Activated naive CD8-positive, alpha-beta T cell (primary cell): Measurements from ENCODE around the gene RBP2.

Source experiments
- H3K27ac Mint-ChIP-seq: one replicate; pipeline ENCODE4 v1.8.0; 2021; ENCODE audit warnings: mixed read lengths
- H3K27me3 Mint-ChIP-seq: one replicate; pipeline ENCODE4 v1.8.0; 2021; ENCODE audit warnings: mixed read lengths
- H3K36me3 Mint-ChIP-seq: one replicate; pipeline ENCODE4 v1.8.0; 2021; ENCODE audit warnings: mixed read lengths
- H3K4me1 Mint-ChIP-seq: one replicate; pipeline ENCODE4 v1.8.0; 2021; ENCODE audit warnings: low read depth, mixed read lengths
- H3K4me3 Mint-ChIP-seq: one replicate; pipeline ENCODE4 v1.8.0; 2021; ENCODE audit warnings: mild to moderate bottlenecking, mixed read lengths
- H3K9me3 Mint-ChIP-seq: one replicate; pipeline ENCODE4 v1.8.0; 2021; ENCODE audit warnings: low read depth, mixed read lengths

The RBP2 gene

DNA sequence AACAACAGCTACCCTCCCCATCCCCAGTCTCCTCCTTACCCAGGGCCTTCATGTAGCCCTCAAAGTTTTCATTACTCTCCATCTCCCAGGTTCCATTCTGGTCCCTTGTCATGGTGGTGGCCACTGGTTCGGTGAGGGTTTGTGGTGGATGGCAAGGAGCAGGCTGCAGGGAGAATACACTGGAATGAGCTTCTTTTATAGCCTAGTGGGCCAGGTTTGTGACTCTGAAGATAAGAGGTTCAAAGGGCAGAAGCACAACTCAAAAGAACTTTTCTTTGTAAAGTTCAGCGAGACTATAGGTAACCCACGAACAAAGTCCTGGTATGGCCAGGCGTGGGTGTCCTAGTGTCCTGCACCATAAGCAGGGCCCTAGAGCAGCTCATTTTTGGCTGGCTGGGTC is at the start of gene RBP2:
TSS of gene RBP2 (minus strand) at position 169 of the 400 bp plus-strand sequence. CDS start at position 112, 57 bp downstream.
- H3K4me3 Mint-ChIP-seq: no peak within 1 kb of the TSS
- H3K27ac Mint-ChIP-seq: no peak within 1 kb of the TSS
- H3K4me1 Mint-ChIP-seq: no peaks in the 10 kb centered on the region
- no peaks in the 10 kb centered on the region for H3K9me3 Mint-ChIP-seq
- H3K27me3 Mint-ChIP-seq: no peaks in the 10 kb centered on the region
- H3K36me3 Mint-ChIP-seq: no peaks in the 10 kb centered on the region

GRCh38 chr3:139524841-139525636 is 48.7 kb upstream of the RBP2 start:
- Mint-ChIP-seq H3K27ac (no peak overlapping the region), H3K9me3 (no peaks in the 10 kb centered on the region), H3K27me3 (no peaks in the 10 kb centered on the region), H3K4me1 (no peaks in the 10 kb centered on the region), H3K36me3 (no peaks in the 10 kb centered on the region), H3K4me3 (no peak overlapping the region)

GRCh38 chr3:139523718-139524117 is 47.4 kb upstream of the RBP2 start:
- Mint-ChIP-seq H3K27ac (no peak overlapping the region), H3K4me1 (no peaks in the 10 kb centered on the region), H3K9me3 (no peaks in the 10 kb centered on the region), H3K4me3 (no peak overlapping the region), H3K36me3 (no peaks in the 10 kb centered on the region), H3K27me3 (peaks cover 2% of the 10 kb centered on the region)

- Mint-ChIP-seq H3K9me3 (no peaks in the 10 kb centered on the region), H3K4me1 (no peaks in the 10 kb centered on the region), H3K36me3 (no peaks in the 10 kb centered on the region), H3K27ac (no peak overlapping the region), H3K27me3 (peaks cover 2% of the 10 kb centered on the region), H3K4me3 (no peak overlapping the region)
These were observed 46.9 kb upstream of the RBP2 start for GRCh38 chr3:139523166-139523565.

DNA sequence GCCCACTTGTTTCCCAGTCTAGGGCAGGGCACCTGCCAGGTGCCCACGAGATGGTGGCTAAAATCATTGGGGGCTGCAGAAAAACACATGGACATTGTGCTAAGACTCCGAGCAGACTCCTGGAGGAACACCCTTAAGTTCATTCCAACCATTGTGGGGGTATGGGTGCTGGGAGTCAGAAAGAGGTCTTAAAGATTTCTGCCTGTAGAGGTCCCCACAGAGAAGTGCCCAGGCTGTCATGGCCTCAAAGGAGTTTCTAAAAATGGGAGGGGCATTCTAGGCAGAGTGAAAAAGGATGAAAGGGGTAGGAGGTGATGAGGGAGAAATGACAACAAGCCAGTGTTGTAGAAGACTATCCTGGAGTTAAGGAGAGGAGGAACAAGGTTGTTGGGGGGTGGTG is 46.1 kb upstream of the RBP2 start:
- Mint-ChIP-seq H3K27me3 (peaks cover 2% of the 10 kb centered on the region), H3K4me1 (no peaks in the 10 kb centered on the region), H3K9me3 (no peaks in the 10 kb centered on the region), H3K27ac (no peak overlapping the region), H3K4me3 (no peak overlapping the region), H3K36me3 (no peaks in the 10 kb centered on the region)

GRCh38 chr3:139521816-139522215 is 45.5 kb upstream of the RBP2 start:
- H3K27ac Mint-ChIP-seq: no peak overlapping the region
- H3K27me3 Mint-ChIP-seq: peaks cover 2% of the 10 kb centered on the region
- no peaks in the 10 kb centered on the region for H3K4me1 Mint-ChIP-seq
- no peaks in the 10 kb centered on the region for H3K9me3 Mint-ChIP-seq
- no peak overlapping the region for H3K4me3 Mint-ChIP-seq
- H3K36me3 Mint-ChIP-seq: no peaks in the 10 kb centered on the region

- H3K9me3 Mint-ChIP-seq: no peaks in the 10 kb centered on the region
- H3K27me3 Mint-ChIP-seq: peaks cover 2% of the 10 kb centered on the region
- no peaks in the 10 kb centered on the region for H3K4me1 Mint-ChIP-seq
- H3K27ac Mint-ChIP-seq: no peak overlapping the region
- H3K4me3 Mint-ChIP-seq: no peak overlapping the region
- no peaks in the 10 kb centered on the region for H3K36me3 Mint-ChIP-seq
These were observed 44.8 kb upstream of the RBP2 start for GRCh38 chr3:139521144-139521543.

DNA sequence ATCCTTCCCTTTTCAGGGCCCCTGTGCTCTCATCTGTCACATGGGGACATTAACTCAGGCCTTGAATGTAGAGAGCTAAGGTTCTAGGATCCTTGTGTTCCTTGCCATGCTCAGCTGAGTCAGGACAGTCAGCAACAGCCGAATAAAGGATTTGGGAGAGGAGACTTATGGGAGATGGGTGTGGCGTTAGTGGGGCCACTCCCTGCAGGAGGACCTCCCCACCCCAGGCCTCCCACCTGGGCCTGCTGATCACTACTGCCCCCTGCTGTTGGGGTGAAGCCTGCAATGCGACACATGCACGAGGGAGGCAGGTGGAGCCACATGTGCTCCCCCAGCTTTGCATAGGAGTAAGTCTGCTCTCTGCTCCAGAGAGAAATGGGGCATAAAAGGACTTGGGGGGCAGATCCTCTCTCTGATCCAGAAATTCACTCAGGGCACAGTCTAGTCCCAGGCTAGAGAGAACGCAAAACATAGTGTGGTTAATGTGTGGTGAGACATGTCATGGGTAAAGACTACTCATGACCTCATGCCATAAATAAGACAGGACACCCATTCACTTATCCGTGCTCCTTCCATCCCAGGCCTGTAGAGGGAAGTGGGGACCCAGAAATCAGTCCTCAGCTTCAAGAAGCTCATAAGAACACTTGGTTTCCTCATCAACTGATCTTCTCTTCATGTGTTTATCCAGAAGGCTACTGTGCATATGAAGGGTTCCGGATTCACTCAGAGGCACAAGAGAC is 43.9 kb upstream of the RBP2 start:
- peaks cover 2% of the 10 kb centered on the region for H3K27me3 Mint-ChIP-seq
- no peaks in the 10 kb centered on the region for H3K36me3 Mint-ChIP-seq
- H3K4me1 Mint-ChIP-seq: no peaks in the 10 kb centered on the region
- H3K27ac Mint-ChIP-seq: no peak overlapping the region
- H3K4me3 Mint-ChIP-seq: no peak overlapping the region
- H3K9me3 Mint-ChIP-seq: no peaks in the 10 kb centered on the region

DNA sequence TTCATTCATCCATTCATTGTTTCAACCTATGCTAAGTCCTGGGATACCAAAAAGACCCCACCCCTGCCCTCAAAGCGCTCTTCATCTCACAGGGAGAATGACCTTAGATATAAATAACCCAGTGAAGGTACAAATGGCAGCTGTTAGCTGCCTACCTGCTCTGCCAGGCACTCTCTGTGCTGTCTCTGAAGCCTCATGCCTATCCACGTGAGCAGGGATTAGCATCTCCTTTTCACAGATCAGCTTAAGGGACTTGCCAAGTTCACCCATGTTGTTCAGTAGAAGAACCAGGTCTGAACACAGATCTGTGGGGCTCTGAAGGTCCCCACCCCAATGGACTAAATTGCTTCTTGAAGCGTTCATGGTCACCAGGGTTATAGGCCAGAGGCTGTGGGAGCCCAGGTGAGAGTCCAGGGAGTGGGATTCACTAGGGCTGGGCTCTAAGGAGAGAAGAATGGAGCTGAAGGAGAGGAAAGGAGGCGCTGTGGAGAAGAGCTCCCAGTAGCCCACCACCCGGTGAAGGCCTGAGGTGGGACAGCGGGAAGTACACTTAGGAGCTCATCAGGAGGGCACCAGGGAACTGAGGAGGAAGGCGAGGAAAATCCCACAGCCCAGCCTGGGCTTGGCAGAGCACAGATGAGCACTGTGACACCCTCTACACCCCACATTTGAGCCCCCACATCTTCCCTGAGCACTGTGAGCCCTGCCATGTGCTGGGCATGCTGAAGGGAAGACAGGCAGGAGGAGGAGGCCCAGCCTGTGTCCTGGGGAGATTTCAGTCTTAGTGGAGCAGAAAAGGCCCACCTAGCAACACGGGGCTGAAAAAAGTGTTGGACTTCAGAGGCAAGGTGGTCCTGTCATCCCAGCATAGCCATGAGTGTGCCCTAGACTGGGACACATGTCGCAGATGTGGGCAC is 42.9 kb upstream of the RBP2 start:
- Mint-ChIP-seq H3K4me1 (no peaks in the 10 kb centered on the region), H3K27ac (no peak overlapping the region), H3K4me3 (no peak overlapping the region), H3K9me3 (no peaks in the 10 kb centered on the region), H3K36me3 (no peaks in the 10 kb centered on the region), H3K27me3 (peaks cover 2% of the 10 kb centered on the region)

- peaks cover 2% of the 10 kb centered on the region for H3K27me3 Mint-ChIP-seq
- H3K36me3 Mint-ChIP-seq: no peaks in the 10 kb centered on the region
- H3K9me3 Mint-ChIP-seq: no peaks in the 10 kb centered on the region
- no peaks in the 10 kb centered on the region for H3K4me1 Mint-ChIP-seq
- no peak overlapping the region for H3K4me3 Mint-ChIP-seq
- H3K27ac Mint-ChIP-seq: no peak overlapping the region
These were observed 42.0 kb upstream of the RBP2 start for GRCh38 chr3:139518306-139518705.

- Mint-ChIP-seq H3K27ac (no peak overlapping the region), H3K4me3 (no peak overlapping the region), H3K9me3 (no peaks in the 10 kb centered on the region), H3K27me3 (peaks cover 2% of the 10 kb centered on the region), H3K36me3 (no peaks in the 10 kb centered on the region), H3K4me1 (no peaks in the 10 kb centered on the region)
These were observed 41.2 kb upstream of the RBP2 start for GRCh38 chr3:139517321-139518065.

- Mint-ChIP-seq H3K36me3 (no peaks in the 10 kb centered on the region), H3K4me3 (no peak overlapping the region), H3K4me1 (no peaks in the 10 kb centered on the region), H3K27ac (no peak overlapping the region), H3K27me3 (peaks cover 2% of the 10 kb centered on the region), H3K9me3 (no peaks in the 10 kb centered on the region)
These were observed 38.4 kb upstream of the RBP2 start for GRCh38 chr3:139514741-139515140.

- Mint-ChIP-seq H3K27ac (no peak overlapping the region), H3K36me3 (no peaks in the 10 kb centered on the region), H3K4me1 (no peaks in the 10 kb centered on the region), H3K9me3 (no peaks in the 10 kb centered on the region), H3K27me3 (no peaks in the 10 kb centered on the region), H3K4me3 (no peak overlapping the region)
These were observed 33.3 kb upstream of the RBP2 start for GRCh38 chr3:139509631-139510030.

DNA sequence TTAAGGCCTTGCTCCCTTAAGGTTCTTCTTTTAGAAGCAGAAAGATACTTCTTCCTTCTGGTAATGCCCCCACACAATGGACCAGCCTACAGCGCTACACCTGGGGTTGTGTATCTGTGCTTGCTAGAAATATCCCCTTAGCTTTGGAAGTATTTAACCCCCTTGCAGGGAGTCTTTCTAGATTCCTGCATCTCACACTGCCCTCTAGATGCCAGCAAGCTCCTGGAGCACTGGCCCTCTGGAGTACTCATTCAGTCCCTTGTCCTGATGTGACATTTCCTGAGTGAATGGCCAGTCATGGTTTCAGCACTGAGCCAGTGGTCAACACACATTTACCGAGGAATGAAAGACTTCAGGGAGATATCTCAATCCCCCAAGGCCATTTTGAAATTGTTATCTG is 30.4 kb upstream of the RBP2 start:
- H3K27me3 Mint-ChIP-seq: peaks cover 3% of the 10 kb centered on the region
- H3K9me3 Mint-ChIP-seq: no peaks in the 10 kb centered on the region
- no peak overlapping the region for H3K27ac Mint-ChIP-seq
- H3K4me1 Mint-ChIP-seq: no peaks in the 10 kb centered on the region
- H3K4me3 Mint-ChIP-seq: no peak overlapping the region
- no peaks in the 10 kb centered on the region for H3K36me3 Mint-ChIP-seq
